ENCODE results near the gene DUSP22. TPM values are rescaled to one million over a fixed set of nuclear protein-coding genes. Genes with fewer than 3 reads are reported as not detected.

DUSP22 gene
- total and polyA plus RNA-seq, 2 of the 8 experiments (the other 6 are each of a cell fraction or from before 2014, with no cell fraction given) = 15.5 to 32.4 TPM

- Histone ChIP-seq H3K9me3 (ENCODE audit: insufficient read depth in 2 of 2, low read depth in 1 of 2, low read length in 1 of 2) (peaks cover 53 to 84% of the 10 kb centered on the region in 2 experiments), H3K27me3 (replicated peaks in 1 of 4; ENCODE audit: control insufficient read depth in 3 of 4, extremely low read depth in 1 of 4, insufficient read depth in 3 of 4, low read length in 3 of 4) (no peaks in the 10 kb centered on the region; a peak in 2 of 7 replicates), H2AFZ (ENCODE audit: low read length) (no peak overlapping the region), H3K79me2 (ENCODE audit: control insufficient read depth in 1 of 2, insufficient read depth in 2 of 2, low read length in 2 of 2) (peaks cover 0 to 2% of the 10 kb centered on the region in 2 experiments; a peak in 2 of 4 replicates), H3K23me2 (ENCODE audit: low read depth, low read length) (no peaks in the 10 kb centered on the region; the same call in 1 of the 2 replicates), H2BK15ac (ENCODE audit: low read length) (no peak overlapping the region), H2AK5ac (ENCODE audit: low read depth, low read length) (no peak overlapping the region), H3K36me3 (ENCODE audit: control insufficient read depth in 2 of 4, insufficient read depth in 4 of 4, low read length in 3 of 4) (no peaks in the 10 kb centered on the region; a peak in 1 of 8 replicates), H3K18ac (ENCODE audit: extremely low read depth, low read length) (no peak overlapping the region), H3K9ac (replicated peaks in 1 of 4; ENCODE audit: extremely low read depth in 1 of 4, low read depth in 3 of 4, low read length in 3 of 4) (no peak overlapping the region), H3K4me1 (replicated peaks in 1 of 4; ENCODE audit: control insufficient read depth in 3 of 4, insufficient read depth in 4 of 4, low read length in 3 of 4) (peaks cover 0 to 3% (median 0%) of the 10 kb centered on the region in 4 experiments; a peak in 2 of 7 replicates), H3K23ac (ENCODE audit: insufficient read length) (no peak overlapping the region), H4K91ac (replicated peaks; ENCODE audit: insufficient read length, low read length) (no peak overlapping the region), H2BK20ac (ENCODE audit: low read length) (no peak overlapping the region), H3K79me1 (ENCODE audit: low read depth, low read length) (0 out of 2 replicates have a peak, but pooled peaks cover 5% of the 10 kb centered on the region), H4K8ac (ENCODE audit: extremely low read depth, insufficient read depth, low read length) (no peak overlapping the region), H4K20me1 (replicated peaks in 1 of 2; ENCODE audit: control insufficient read depth in 1 of 2, insufficient read depth in 2 of 2, low read length in 2 of 2) (no peaks in the 10 kb centered on the region), H2BK12ac (ENCODE audit: low read depth, low read length) (no peak overlapping the region), H2BK5ac (ENCODE audit: low read depth, low read length) (no peak overlapping the region), H3K4me2 (ENCODE audit: insufficient read depth in 1 of 2, low read depth in 2 of 2, low read length in 2 of 2) (no peak overlapping the region), H3K27ac (ENCODE audit: low read depth, low read length) (no peak overlapping the region), H2BK120ac (replicated peaks; ENCODE audit: low read depth, low read length) (no peak overlapping the region), H3K14ac (ENCODE audit: insufficient read length) (no peak overlapping the region), H3K4ac (replicated peaks; ENCODE audit: insufficient read length, low read depth, low read length) (no peak overlapping the region), H4K5ac (ENCODE audit: insufficient read length, low read depth, low read length) (no peak overlapping the region), H3K56ac (replicated peaks; ENCODE audit: insufficient read length, low read depth, low read length) (no peak overlapping the region), H3K4me3 (ENCODE audit: extremely low read depth in 1 of 4, insufficient read depth in 2 of 4, low read depth in 3 of 4, low read length in 4 of 4) (no peak overlapping the region)
- no peak for DNase-seq (ENCODE audit: low read depth in 1 of 2, low spot score in 2 of 2)
- POLR2A ChIA-PET (ENCODE audit: partially characterized antibody) = no interaction called here
- 89% methylated on average over 5 of the region's 5 CpGs; no CpG with 5 or more reads in 1 of the 2 experiments for WGBS, 2 experiments (ENCODE audit: extremely low coverage in 1 of 2, insufficient coverage in 1 of 2, insufficient read length in 1 of 2, insufficient replicate concordance in 2 of 2, low coverage in 1 of 2, low lambda C conversion rate in 2 of 2, missing lambda C conversion rate in 1 of 2)
- no peak for FAIRE-seq
- CTCF ChIA-PET (ENCODE audit: partially characterized antibody) = interaction anchor here (0.7 to 1.5 kb wide), 6 partner anchors 8 to 56 kb away, joined by 3 to 5 read pairs (median 4); no protein-coding TSS in a partner anchor
- TF ChIP-seq RAD21 (IDR thresholded peaks at IDR 0.05 in 1 of 2, conservative IDR thresholded peaks at IDR 0.05 in 1 of 2; ENCODE audit: low read depth in 2 of 2, low read length in 2 of 2) = no peak
- TF ChIP-seq CTBP2 (IDR thresholded peaks at IDR 0.05; ENCODE audit: borderline replicate concordance, insufficient read depth, insufficient read length, low read length) = no peak
- no peak for TF ChIP-seq CBX5 (IDR thresholded peaks at IDR 0.05; ENCODE audit: low read depth, low read length)
- TF ChIP-seq ATF2 (IDR thresholded peaks at IDR 0.05; ENCODE audit: low read length) = no peak
- no peak for TF ChIP-seq BRCA1 (IDR thresholded peaks at IDR 0.05; ENCODE audit: low read depth, low read length)
- TF ChIP-seq TAF7 (optimal IDR thresholded peaks at IDR 0.05; ENCODE audit: borderline replicate concordance, low read depth, low read length) = no peak
- no peak for TF ChIP-seq CBX8 (IDR thresholded peaks at IDR 0.05; ENCODE audit: borderline replicate concordance, low read depth, low read length)
- TF ChIP-seq EGR1 (IDR thresholded peaks at IDR 0.05; ENCODE audit: borderline replicate concordance, low read depth, low read length) = no peak
- TF ChIP-seq SIRT6 (IDR thresholded peaks at IDR 0.05; ENCODE audit: low read length) = no peak
- TF ChIP-seq CHD1 (IDR thresholded peaks at IDR 0.05; ENCODE audit: low read depth, low read length) = no peak
These were observed 13.3 kb downstream of the DUSP22 start for GRCh38 chr6:305371-306206.
